Hippocampal formation (tissue), 2 donors: ENCODE results near the gene ST6GAL2.

ENCODE experiments used
- DNase-seq, 2 donors: peaks; one replicate each; lab custom pipeline; 2025; lab: John Stamatoyannopoulos, UW

The ST6GAL2 gene

GRCh38 chr2:106864051-106864450 lies 21.9 kb downstream of the ST6GAL2 start:
- no peak for DNase-seq

- no peak for DNase-seq
These were observed 22.6 kb downstream of the ST6GAL2 start for GRCh38 chr2:106863387-106863786.

DNA sequence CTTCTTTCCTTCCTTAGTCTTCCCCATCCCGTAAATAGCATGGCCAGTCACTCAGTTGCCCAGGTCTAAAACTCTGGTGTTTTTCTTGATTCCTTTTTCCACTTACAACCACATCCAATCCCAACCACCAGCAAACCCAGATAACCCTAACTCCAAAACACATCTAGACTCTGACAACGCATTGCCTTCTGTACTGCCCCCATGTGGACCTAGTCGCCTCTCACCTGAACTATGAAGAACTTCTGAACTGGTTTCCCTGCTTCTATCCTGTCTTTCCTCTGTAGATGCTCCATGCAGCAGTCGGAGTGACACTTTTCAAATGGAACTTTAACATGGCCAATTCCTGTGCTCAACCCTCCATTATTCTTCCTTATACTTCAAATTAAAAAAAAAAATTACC lies 26.5 kb downstream of the ST6GAL2 start:
- DNase-seq = no peak

- peak in 1 of 2 donors; percentile 38 for DNase-seq
These were observed 27.2 kb downstream of the ST6GAL2 start for GRCh38 chr2:106858810-106859209.

GRCh38 chr2:106857882-106858478 lies 28.0 kb downstream of the ST6GAL2 start:
- no peak for DNase-seq

GRCh38 chr2:106853631-106854030 lies 32.3 kb downstream of the ST6GAL2 start:
- DNase-seq = no peak

DNA sequence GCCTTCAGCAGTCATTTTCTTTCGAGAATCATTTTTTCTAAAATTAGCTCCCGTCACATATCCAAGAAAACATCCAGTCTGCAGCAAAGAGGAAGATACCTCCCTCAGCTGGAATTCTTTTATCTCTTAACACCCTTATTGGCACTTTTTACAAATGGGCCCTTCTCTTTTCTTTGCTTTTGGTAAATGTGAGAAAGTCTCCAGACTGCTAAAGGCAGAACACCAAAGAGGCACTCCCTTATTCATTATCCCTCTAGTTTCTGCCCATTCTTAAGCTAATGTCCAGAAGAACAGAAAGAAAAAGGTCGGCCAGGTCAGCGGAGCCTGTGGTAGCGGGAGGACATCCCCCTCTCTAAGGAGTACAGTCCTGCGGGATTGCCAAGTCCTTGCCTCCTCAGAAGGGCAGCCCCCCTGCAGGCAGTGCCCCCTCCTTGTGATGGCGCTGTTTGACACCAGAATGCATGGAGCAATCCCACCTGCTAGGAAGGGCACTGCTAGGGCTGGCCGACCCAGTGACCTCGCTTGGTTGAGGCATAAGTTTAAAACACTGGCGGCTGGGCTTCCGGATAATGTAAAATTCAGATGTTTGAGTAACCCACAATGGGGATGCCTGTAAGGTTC lies 34.0 kb downstream of the ST6GAL2 start:
- DNase-seq = no peak

- no peak for DNase-seq
These were observed 34.7 kb downstream of the ST6GAL2 start for GRCh38 chr2:106851087-106851874.

- no peak for DNase-seq
These were observed 36.7 kb downstream of the ST6GAL2 start for GRCh38 chr2:106849253-106849652.

GRCh38 chr2:106847366-106847765 lies 38.6 kb downstream of the ST6GAL2 start:
- DNase-seq = no peak

DNA sequence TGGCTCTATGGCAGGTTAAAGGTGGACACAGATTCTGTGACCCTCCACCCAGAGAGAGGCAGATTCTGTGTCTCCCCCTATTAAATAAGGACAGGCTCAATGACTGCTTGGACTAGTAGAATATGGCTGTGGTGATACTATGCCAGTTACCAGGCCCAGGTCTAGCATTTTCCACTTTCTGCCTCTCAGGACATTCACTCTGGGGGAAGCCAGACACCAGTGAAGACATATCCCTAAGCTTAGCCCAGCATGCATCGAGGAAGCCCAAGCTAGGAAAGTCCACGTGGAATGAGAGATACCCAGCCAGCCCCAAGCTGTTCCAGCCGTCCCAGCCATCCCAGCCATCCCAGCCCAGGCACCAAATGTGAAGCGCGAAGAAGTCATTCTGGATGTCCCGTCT lies 40.3 kb downstream of the ST6GAL2 start:
- no peak for DNase-seq

DNA sequence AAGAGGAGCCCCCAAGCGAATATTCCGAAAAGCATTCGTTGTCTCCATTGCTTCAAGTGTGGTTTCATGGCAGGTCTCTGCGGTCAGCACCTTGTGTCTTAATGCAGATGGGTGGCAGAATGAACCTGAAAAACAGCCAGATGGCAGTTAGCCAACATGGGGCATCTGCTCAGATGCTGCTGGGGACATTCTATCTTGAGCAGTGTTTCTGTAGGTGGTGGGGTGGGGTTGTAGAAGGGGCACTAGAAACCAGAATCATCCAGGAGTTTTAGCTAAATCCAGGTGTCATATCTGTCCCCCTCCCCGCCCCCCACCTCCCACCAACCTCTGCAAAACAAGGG lies 42.1 kb downstream of the ST6GAL2 start:
- DNase-seq = no peak

DNA sequence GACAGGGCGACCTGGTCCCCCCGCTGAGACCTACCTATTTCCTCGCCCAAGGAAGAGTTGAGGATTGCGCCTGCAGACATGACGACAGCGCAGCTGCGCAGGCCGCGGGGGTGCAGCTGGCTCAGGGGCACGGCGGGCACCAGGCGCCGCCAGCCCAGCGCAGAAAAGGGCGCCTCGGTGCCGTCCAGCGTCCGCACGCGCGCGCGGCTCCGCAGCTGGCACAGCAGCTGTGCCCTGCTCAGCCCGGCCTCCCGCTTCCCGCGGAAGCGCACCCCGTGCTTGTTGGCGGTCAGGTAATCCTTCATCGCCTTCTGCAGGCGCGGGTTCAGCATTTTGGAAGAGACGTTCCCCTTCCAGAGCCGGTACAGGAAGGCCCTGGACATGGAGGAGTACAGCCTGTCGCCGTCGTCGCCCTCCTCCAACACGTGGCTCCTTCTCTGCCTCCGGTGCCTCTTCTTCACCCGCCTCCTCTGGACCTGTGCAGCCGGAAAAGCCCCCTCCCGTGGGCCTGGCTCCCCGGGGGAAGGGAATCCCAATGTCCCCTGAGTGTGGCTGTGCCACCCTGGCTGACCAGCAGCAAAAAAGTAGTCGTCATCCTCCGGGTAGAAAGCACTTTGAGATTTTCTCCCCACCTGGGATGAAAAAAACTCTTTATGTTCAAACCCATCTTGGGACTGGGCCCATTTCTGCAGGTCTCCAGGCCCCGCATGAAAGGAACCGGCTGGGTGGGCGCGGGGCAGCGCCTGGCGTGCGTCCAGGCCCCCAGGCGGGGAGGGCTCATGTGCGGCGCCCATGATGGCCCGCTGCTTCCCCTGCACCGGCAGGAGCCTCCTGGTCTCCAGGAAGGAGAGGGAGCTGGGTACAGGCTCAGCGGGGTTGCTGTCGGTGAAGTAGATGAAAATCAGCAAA lies 42.7 kb downstream of the ST6GAL2 start:
- DNase-seq = no peak

DNA sequence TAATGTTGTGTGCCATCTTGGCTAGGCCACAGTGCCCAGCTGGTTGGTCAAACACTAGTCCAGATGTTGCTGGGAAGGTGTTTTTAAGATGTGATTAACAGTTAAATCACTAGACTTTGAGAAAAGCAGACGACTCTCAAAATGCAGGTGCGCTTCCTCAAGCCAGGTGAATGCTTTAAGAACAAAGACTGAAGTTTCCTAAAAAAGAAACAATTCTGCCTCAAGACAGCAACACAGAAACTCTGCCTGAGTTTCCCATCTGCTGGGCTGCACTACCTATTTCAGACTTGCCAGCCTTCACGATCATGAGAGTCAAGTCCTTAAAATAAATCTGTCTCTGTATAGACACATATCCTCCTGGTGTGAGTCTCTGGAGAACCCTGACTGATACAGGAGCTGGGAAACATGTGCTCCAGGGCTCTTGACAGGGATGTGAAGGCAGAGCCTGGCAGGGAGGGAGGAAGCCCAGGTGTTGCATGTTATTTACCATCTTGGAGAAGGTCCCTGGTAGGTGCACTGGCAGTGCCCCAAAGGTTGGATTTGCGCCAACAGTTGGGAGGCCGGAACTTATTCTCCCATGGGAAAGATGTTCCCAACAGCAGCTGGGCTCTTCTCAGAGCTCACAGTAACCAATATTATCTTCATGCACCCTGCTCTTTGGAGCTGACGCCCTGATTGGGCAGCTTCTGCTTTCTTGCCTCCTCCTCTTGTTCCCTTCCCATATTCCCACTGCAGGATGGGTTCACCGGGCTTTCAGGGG lies 43.9 kb downstream of the ST6GAL2 start:
- no peak for DNase-seq

GRCh38 chr2:106840818-106841217 lies 45.1 kb downstream of the ST6GAL2 start:
- DNase-seq = no peak

- DNase-seq = no peak
These were observed 45.9 kb downstream of the ST6GAL2 start for GRCh38 chr2:106839849-106840595.

DNA sequence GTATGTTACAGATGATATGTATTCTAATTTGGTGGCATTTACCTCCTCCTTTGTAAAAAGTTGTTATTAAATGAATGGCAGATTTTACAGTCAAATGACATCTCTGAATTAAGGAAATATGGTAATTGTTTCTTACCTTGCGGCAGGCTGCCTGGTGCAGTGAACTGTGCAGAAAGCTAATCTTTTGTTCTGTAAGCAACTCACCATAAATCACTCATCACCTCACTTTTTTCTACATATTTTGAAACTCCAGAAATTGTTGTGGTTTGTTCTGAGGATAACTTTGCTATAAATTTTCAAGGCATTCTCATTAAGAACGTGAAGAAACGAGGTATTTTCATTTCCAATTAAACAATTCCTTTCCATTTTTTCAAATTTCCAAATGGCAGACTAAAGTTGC lies 52.7 kb downstream of the ST6GAL2 start:
- no peak for DNase-seq

DNA sequence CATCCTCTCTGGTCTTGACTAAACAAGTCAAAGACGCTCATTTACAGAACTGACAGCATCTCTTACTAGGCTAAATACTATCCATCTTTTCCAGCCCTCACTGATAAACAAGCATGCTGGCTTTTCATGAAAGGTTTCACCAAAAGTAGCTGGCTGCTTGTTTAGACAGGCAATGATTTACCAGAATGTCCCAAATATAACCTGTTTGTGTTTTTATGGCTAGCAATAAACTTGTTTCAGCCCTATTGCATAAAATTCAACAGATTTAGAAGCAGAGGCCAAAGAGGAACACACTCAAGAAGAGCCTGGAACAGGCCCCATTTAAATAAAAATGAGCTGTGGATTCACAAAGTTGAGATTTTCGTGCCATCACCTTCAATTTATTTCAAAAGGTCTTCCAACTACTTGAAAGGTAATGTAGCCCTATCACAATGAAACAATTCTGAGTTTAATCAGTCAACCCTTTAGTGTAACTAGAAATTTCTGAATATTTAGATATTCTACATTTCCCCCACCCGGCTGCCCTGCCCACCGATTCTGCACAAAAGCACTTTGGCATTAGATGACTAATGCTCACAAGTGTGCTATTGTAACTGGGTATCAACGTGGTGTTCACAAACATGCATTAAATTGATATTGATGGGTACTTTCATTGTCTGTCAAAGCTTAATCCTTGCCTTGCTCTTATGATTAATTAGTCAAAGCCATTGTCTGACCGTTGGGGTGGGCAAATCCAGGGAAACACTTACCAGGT lies 54.0 kb downstream of the ST6GAL2 start:
- no peak for DNase-seq

DNA sequence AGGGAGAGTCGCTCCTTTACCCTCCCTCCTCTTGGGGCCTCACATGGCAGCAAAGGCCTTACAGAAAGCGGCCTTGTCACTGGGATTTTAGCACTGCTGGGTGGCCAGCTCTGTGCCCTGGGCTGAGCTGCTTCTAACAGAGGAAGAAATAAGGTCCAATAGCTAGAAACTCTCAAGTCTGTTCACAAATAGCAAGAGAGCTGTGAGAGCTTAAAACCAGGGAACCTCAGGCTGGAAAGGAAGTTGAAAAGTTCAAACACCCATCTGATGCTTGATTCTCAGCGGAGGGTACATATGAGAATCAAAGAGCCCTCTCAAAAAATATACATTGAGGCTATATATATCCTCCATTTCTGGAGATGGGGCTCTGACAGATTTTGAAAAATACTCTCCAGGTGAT lies 54.7 kb downstream of the ST6GAL2 start:
- DNase-seq = no peak

DNA sequence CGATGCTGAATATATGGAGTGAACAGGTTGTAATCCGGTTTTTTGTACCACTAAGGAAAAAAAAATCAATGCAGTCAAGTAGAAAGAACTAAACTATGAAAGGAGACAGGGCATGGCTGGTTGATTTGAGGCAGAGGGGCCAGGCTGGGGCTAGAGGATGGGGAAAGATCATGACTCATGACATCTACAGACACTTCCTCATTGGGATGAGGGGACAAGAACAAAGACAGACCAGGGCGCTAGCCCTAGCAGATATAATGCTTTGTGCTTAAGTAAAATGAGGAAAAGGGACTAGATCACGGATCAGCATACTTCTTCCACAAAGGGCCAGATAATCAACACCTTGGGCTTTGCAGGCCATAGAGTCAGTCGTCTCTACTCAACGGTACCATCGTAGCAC lies 55.8 kb downstream of the ST6GAL2 start:
- no peak for DNase-seq
